ENCODE results near the gene BICC1.

- TF ChIP-seq CTCF (conservative IDR thresholded peaks at IDR 0.05) (no peak), ZFX (IDR thresholded peaks at IDR 0.05) (no peak)
These were observed 293.7 kb downstream of the BICC1 start for GRCh38 chr10:58806323-58806722.
